ENCODE results near the gene DDT.

GRCh38 chr22:24008381-24009226 is 34.4 kb upstream of the DDT start:
- TF ChIP-seq POLR2A (IDR thresholded peaks at IDR 0.05; ENCODE audit: extremely low read depth, insufficient read length) (no peak), CTCF (IDR thresholded peaks at IDR 0.05; ENCODE audit: low read depth, low read length) (no peak)
